ENCODE measurements around the gene B4GAT1.

The B4GAT1 gene

DNA sequence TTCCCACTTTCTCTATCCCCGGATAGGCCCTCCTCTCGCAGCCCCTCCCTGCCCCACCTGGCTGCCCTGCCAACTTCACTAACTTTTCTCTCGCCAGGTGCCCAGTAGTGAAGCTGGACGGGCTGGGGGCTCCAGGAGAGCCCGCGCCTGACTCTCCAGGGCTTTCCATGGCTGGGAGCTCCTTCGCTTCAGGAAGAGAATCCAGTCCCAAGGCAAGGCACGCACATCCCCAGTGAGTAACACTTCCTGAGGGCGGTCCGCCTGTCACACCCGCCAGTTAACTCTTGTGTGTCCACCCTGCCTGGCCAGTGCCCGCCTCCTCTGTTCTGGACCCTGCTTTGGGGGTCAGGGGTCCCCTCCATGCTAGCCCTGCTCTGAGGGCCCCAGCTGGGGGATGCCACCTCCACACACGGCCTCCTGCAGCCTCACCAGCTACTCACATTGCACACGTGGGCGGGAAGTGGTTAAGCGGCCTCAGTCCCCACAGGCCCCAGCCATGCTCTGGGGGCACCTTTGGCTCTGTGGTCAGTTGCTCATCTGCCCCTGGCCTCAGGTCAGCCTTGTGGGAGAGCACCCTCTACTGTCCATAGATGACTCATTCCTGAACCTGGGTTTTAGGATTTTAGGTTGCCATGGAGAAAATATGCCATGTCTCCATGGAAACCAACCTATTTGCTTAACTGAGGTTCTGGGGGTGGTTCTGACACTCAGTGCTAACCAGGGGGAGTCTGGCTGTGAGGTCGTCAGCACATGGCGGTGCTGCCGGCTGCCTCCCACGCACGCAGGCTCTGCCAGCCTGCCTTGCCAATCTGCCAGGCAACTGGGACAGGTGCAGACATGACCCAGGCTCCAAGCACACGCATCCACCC lies 11.0 kb downstream of the B4GAT1 start, which contains the start of gene RIN1:
Gene RIN1, minus strand, starts transcription at position 201 of the 869 bp plus-strand sequence. Its CDS starts 32 bp downstream, at position 169.
- DNase-seq = peak in 1 of 2 experiments; percentile 62

DNA sequence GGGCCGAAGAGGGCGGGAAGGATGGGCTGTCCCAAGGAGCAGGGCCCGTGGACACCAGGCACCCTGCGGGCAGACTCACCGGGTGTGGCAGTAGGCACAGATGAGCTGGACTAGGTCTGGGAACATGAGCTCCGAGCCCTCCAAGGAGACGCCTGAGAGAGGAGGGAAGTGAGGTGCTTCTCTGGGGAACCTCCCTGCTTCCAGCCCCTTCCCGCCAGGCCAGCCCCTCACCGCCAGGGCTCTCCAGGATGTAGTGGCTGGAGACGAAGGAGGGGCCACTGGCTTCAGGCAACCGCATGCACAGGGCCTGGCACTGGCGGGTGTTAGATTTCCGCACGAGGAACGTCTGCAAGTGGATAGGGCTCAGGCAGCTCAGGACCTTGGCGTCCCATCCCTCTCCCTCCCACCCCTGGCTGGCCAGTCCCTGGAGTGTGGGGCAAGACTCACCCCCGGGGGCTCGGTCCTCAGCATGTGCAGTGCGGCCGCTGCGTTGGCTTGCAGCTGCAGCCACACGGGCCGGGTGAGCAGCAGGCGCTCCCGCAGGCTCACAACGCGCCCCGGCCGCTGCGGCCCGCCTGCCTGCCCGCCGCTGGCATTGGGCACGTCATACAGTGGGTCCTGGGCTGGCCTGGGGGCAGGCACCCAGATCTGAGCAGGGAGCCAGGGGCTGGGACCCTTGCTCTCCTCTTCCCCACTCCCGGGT lies 11.7 kb downstream of the B4GAT1 start:
- peak in 1 of 2 experiments; percentile 52 for DNase-seq

DNA sequence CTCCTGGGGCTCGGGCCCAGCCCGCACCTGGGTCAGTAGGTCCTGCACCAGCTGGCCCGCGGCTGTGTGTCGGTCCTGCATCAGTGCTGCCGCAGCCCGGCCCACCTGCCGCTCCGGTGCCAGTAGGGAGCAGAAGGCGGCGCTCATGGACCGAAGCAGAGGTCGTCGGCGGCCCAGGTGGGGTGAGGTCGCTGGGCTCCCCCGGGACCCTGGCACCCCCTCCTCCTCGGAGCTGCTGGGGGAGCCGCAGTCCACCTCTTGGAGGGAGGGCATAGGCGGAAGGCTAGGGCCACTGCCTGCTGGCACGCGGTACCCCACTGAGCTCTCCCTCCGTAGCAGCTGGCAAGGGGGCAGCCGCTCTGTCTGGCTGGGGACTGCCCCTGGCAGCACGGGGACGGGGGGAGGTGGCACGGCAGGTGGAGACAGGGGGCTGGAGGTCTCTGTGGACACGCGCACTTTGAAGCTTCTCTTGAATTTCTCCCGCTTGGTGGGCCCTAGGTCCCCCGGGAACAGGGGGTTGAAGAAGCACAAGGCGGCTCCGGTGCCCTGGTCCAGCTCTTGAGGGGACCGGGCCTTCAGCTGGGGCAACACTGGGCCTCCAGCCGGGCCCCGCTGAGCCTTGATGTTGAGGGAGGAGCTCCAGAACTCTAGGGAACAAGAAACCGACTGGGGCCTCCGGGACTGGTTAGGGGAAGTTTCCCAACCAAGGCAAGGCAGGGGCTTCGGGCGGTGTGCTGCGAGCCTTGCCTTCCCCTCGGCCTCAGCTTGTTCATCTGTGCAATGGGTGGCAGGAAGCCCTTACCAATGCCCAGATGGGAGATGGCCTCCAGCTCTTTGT lies 12.6 kb downstream of the B4GAT1 start:
- DNase-seq = no peak

DNA sequence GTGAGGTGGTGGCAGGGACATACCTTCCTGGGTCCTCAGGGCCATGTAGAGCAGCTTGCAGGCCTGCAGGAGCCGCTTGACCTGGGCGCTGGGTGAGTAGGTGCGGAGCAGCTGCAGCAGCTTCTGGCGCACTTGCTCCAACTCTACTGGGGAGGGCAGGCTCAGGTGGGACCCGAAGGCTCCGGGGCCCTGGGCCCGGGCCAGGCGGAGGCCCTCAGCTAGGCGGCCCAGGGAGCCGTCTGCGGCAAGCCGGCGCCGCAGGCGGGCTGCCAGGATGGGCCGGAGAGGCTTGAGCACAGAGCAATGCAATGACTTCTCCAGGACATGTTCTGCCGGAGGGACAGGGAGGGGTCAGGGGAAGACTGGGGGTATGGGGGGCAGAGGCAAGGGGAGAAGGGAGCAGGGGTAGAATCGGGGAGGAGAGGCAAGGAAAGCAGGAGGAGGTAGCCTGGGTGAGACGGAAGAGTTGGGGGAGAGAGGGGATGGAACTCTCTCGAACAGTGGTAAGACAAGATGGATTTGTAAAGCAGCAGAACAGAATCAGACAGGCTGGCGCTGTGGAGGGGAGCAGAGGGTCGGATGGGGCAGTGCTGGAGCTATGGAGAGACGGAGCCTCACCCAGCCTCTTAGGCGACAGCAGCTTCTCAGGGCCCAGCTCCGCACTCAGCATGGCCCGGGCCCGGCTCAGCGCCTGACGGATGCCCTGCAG lies 13.4 kb downstream of the B4GAT1 start:
- peak in 1 of 2 experiments; percentile 48 for DNase-seq

DNA sequence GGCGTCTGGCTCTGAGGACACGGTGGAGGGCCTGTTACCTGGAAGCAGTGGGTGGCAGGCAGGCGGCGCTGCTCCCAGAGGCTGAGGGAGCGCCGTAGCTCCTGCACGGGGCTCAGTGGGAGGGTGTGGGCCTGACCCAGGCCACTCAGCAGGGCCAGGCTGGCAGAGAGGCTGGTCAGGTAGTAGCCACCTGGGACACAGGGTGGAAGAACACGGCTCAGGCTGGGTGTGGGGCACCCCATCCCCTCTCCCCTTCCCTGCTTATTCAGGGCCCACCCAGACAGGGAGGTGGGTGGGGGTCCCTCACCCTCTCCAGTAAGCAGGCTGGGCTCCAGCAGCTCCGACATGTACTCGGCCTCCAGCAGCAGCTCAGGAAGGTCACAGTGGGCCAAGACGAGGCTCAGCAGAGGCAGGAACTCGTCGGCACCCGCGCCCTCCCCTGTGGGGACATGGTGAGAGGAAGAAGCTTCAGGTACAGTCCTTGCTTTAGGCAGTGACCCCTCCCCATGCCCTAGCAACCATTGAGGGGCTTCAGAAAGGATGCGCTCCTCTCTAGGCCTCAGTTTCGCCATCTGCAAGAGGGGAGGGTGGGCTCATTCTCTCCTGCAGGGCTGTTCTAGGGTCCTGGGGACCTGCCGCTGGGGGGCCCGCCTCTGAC lies 14.1 kb downstream of the B4GAT1 start:
- no peak for DNase-seq

DNA sequence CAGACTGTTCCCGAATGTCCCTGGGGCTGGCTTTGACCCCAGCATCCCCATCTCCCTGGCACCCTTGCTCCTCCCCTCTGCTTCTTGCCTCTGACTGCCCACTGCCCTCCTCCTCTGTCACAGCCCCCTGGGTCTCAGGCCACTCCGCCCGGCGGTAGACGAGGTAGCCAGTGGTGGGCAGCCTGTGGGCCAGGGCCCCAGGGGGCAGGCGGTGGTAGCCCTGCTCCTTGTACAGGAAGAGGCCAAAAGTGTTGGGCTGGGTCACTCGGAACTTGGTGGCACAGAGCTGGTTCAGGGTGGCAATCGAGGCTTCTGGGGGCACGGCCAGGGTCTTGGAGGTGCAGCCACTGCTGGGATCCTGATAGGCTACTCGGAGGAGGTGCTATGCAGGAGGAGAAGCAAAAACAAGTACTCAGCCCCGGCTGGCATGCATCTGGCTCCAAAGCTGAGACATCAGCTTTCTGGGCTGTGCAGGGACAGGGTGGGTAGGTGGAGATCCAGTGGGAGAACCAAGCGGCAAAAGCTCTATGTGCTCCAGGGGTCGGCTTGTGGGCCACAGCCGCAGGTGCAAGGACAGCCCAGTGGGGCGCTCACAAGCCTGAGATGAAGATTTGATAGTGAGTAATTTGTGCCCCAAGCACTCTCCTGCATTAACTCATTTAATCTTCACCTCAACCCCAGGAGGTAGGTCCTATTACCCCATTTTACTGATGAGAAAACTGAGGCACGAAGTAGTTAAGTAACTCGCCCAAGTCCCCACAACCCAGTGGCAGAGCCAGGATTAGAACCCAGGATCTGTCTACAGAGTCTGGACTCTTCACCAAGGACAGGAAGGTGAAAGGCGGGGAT lies 14.8 kb downstream of the B4GAT1 start:
- DNase-seq = no peak

DNA sequence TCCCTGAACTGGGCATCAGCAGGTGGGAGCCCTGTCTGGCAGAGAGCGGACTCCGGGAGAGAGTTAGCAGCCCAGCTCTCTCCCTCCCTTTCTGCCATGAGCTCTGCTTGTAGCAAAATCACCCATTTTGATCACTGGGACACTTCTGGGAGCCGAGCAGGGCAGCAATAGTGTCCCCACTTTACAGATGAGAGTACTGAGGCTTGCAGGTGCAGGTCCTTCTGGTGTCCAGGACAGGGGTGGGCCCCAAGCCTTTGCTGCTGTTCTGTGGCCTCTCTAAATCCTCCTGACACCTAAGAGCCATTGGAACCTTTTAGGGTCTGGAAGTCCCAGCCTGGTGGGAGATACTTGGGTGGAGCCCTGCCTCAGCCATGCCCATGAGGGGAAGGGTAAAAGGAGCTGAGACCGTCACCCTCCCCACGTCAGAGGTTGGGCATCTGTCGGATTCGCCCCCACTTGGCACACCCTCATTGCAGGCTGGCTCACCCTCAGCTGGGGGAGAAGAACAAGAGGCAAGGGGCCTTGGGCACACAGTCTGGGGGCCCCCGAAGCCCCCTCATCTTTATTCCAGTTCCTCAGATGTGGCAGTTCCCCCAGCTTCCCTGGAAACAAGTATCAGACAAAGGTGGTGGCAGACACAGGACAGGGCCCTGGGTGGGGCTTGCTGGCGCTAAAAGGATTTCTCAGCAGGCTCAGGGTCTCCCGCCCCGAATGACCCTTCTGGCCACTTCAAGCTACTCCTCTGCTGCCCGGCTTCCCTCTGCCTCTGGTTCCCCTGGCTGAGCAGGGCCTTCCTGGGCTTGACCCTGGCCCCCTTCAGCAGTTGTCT lies 15.7 kb downstream of the B4GAT1 start:
- DNase-seq = no peak

DNA sequence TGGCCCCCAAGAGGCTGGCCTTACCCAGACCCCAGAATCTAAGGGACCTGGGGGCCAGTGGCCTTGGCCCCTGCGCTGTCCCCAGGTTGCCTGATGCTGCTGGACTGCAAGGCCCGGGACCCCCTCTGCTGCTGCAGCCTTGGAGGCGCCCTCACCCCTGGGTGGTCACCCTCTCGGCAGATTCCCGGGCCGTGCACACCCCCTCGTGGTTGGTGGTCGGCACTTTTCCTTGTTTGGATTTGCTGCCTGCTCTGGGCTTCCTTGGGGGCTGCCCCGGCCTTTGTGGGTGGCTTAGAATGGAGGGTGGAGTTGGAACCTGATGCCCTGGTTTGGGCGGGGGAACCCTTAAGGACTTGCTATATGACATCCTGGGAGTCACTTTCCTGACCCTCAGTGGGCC lies 16.5 kb downstream of the B4GAT1 start:
- DNase-seq = no peak

DNA sequence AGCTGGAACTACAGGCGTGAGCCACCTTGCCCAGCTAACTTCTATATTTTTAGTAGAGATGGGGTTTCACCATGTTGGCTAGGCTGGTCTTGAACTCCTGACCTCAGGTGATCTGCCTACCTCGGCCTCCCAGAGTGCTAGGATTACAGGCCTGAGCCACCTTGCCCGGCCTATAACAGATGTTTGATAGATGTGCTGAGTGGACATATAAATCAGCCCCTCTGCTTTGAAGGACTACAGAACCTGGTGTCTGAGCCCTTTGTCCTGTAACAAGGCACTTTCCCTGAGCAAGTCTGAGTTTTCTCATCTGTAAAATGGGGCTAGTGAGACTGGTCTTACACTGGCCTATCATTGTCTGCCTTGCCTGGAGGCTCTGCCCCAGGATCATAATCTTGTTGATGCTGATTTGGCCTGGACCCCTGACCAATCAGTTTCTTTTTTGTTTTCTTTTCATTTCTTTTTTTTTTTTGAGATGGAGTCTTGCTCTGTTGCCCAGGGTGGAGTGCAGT lies 18.2 kb downstream of the B4GAT1 start:
- no peak for DNase-seq

DNA sequence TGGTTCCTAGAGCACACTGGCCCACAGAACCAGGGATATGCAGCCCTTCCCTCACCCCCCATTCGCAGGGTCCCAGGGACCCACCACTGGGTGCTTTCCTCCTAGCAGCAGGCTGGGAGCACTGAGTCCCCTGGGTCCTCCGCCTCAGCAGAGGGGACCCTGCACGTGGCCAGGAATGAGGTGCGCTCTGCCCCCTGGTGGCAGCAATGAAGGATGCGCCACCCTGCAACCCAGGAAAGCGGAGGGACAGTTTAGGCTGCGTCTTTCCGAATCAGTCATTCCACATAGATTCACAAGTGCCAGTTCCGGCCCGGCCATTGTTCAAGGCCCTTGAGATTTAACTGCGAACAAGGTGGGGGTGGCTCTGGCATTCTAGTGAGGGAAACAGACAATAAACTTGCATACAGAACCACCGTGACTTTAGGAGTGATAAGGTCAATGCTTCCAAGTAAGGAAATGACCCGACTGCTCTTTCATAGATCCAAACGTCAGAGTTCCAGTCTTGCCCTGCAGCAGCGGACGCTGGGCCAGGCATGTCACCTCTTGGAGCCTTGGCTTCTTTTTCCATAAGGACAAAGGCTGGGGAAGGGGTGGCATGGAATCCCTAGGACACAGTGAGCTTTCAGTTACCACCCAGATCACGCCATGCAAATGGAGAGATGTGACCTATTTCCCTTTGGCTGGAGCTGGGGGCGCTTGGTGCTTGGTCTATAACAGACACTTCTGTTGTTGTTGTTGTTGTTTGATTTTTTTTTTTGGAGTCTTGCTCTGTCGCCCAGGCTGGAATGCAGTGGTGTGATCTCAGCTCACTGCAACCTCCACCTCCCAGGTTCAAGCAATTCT lies 18.9 kb downstream of the B4GAT1 start:
- DNase-seq = peak; percentile 66 to 92

DNA sequence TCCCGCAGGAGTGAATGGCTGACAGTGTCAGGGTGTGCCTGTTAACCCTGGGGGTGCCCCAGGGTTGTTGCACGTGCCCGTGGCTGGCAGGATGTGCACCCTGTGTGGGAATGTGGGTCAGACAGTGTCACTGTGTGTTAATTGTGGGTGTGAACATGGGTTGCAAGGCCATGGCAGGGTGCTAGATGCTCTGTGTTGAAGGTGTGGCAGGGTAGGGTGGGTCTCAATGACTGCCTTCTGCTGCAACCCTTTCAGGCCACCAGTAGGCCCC lies 19.5 kb downstream of the B4GAT1 start:
- no peak for DNase-seq

DNA sequence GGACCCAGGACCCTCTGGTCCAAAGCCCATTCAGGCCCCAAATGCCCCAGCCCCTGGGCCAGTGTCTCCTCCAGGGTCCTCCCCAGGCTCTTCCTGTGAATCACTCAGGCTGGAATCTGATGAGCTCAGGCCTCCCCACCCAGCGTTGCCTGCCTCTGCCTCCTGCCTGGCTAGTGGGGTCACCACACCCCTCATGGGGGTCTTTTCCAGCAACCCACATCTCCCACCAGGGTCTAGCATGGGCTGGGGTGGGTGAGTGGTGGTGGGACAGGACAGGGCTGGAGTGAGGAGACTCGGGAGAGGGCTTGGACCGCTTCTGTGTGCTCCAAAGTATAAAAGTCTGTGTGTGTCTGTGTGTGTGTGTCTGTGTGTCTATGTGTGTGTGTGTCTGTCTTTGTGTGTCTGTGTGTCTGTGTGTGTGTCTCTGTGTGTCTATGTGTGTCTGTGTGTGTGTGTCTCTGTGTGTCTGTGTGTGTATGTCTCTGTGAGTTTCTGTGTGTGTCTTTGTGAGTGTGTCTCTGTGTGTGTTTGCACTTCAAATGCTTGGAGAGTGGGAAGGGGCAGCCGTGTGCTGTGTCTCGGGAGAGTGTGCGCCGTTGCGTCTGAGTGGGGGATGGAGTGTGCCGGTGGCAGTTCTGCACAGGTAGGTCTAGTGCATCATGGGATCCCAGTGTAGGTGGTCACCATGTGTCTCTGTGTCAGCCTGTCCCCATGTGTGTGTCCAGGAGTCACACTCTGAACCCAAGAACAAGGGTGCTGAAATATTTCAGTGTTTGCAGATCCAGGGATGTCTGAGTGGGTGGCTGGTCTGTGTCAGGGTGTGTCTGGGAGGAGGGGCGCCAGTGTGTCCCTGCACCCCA lies 20.0 kb downstream of the B4GAT1 start:
- DNase-seq = no peak

DNA sequence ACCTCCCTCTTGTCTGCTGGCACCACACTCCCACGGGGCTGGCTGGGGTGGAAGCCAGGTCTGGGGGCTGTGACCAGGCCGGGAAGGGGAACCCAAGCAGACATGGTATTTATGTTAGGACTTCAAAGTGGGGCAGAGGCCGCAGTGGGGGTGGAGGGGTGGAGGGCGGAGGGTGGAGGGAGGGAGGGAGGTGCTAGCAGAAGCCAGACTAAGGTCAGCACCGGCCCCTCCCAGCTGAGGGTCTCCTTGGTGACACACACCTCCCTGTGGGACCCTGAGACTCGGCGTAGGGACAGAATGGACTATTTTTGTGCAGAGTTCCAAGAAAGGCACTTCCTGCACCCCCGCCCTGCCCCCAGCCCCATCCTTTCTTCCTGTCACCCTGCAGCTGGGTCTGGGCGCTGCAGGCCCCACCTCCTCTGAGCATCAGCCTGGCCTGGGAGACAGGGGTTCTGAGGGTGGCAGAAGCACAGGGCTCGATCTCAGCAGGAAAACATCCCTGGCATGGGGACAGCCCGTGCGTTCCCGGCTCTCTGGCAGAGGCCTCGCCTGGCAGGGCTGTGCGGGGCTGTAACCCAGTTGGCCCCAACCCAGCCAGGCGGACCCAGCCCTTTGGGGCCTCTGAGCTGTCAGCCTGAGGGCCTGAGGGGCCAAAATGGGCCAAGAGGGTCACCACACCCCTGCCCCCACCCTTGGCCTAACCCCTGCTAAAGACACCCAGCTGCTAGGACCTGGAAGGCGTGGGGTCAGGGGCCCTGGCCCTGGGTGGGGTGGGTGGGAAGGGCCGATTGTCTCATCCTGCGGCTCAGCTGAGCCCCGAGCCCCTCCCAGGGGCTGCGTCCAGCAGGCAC lies 20.9 kb downstream of the B4GAT1 start:
- no peak for DNase-seq

DNA sequence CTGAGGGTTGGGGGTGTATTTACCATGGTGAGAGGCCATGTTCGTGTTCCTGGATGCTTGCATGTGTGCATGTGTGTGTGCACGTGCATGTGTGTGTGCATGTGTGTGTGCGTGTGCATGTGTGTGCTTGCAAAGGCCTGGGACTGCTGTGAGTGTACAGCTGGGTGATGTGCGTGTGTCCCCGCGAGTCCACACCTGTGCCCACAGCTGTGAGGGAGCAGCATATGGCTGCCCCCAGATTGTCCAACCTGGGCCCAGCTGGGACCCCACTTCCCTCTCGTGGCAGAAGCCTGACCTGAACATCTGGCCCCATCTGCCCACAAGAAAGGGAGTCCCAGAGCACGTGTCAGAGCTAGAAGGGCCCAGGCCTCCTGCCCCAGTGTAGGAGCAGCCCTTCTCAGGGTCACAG lies 22.2 kb downstream of the B4GAT1 start:
- no peak for DNase-seq

DNA sequence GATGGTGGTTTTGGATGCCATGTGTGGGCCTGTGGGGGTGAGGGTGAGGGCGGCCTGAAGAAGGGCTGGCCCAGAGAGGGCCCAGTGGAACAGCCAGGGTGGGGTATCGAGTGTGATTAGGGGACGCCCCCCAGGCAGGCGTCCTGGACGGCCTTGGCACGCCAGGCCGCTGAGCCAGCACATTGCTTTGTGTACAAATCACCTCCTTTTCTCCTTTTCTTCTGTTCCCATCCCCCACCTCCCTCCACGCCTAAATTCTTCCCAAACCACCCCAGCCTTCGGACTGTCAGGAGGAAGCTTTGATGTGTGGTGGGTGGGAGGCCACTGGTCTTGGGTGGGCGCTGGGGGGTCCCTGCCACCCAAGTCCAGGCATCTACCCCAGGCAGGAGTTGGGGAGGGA lies 22.8 kb downstream of the B4GAT1 start:
- DNase-seq = no peak

DNA sequence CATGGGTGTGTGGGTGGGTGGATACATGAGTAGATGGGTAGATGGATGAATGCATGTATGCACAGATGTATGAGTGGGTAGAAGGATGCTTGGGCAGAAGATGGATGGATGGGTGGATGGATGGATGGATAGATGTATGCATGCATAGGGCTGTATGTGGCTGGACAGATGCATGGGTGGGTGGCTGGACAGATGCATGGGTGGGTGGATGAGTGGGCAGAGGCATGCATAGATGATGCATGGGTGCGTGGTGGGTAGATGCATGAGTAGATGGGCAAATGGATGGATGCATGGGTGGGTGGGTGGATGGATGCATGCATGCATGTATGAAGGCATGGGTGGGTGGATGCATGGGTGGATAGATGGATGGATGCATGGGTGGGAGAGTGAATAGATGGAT lies 23.7 kb downstream of the B4GAT1 start:
- DNase-seq = no peak
